Fibroblast of skin of abdomen (primary cell): Measurements from ENCODE around the gene CRB1.

Source experiments
- DNase-seq: peaks from one replicate; pipeline ENCODE4 v3.0.0-alpha.2; 2013

CRB1 gene

GRCh38 chr1:197304638-197305200 is 36.7 kb downstream of the CRB1 start:
- peak; percentile 37 for DNase-seq

- DNase-seq: no peak
These were observed 37.9 kb downstream of the CRB1 start for GRCh38 chr1:197305925-197306324.

GRCh38 chr1:197306381-197307062 is 38.5 kb downstream of the CRB1 start:
- DNase-seq: no peak

- DNase-seq: no peak
These were observed 39.1 kb downstream of the CRB1 start for GRCh38 chr1:197307136-197307535.

- no peak for DNase-seq
These were observed 39.5 kb downstream of the CRB1 start for GRCh38 chr1:197307551-197307950.

GRCh38 chr1:197311081-197311480 is 43.0 kb downstream of the CRB1 start:
- no peak for DNase-seq

GRCh38 chr1:197312163-197312562 is 44.1 kb downstream of the CRB1 start:
- DNase-seq: no peak

- DNase-seq: no peak
These were observed 45.7 kb downstream of the CRB1 start for GRCh38 chr1:197313713-197314112.

- peak; percentile 11 for DNase-seq
These were observed 46.6 kb downstream of the CRB1 start for GRCh38 chr1:197314682-197315081.

- no peak for DNase-seq
These were observed 51.6 kb downstream of the CRB1 start for GRCh38 chr1:197319631-197320030.

GRCh38 chr1:197320991-197321531 is 53.0 kb downstream of the CRB1 start:
- peak; percentile 78 for DNase-seq

GRCh38 chr1:197321811-197322210 is 53.8 kb downstream of the CRB1 start:
- DNase-seq: peak; percentile 64

- no peak for DNase-seq
These were observed 59.8 kb downstream of the CRB1 start for GRCh38 chr1:197327776-197328364.

- no peak for DNase-seq
These were observed 62.2 kb downstream of the CRB1 start for GRCh38 chr1:197330213-197330612.

- DNase-seq: no peak
These were observed 63.5 kb downstream of the CRB1 start for GRCh38 chr1:197331565-197331964.

GRCh38 chr1:197333041-197333440 is 65.0 kb downstream of the CRB1 start:
- peak; percentile 18 for DNase-seq

- no peak for DNase-seq
These were observed 68.5 kb downstream of the CRB1 start for GRCh38 chr1:197336571-197336970.

- DNase-seq: peak; percentile 57
These were observed 71.3 kb downstream of the CRB1 start for GRCh38 chr1:197339106-197340060.

- DNase-seq: no peak
These were observed 73.6 kb downstream of the CRB1 start for GRCh38 chr1:197341626-197342025.

GRCh38 chr1:197342044-197342565 is 74.1 kb downstream of the CRB1 start:
- no peak for DNase-seq

- DNase-seq: no peak
These were observed 74.6 kb downstream of the CRB1 start for GRCh38 chr1:197342669-197343068.

GRCh38 chr1:197343663-197344273 is 75.7 kb downstream of the CRB1 start:
- no peak for DNase-seq
